Measurements from ENCODE around the gene GIPC2. TPM values are rescaled to one million over a fixed set of nuclear protein-coding genes. Genes with fewer than 3 reads are reported as not detected.

GIPC2 gene
- total and polyA plus RNA-seq, 12 donors: 10.6 to 53.4 (median 32.5) TPM

GRCh38 chr1:78086697-78087096, 40.9 kb downstream of the GIPC2 start:
- no peaks in the 10 kb centered on the region for H3K27me3 ChIP-seq
- DNase-seq: no peak
- intact Hi-C loops (cut with DNase I): no loop called here
- H3K27ac ChIP-seq: no peak overlapping the region
- no peaks in the 10 kb centered on the region for H3K9me3 ChIP-seq (replicated peaks in 1 of 3)
- 80 to 93% (median 85%) methylated on average over 1 of the region's 1 CpG for WGBS, 4 donors
- H3K4me1 ChIP-seq (replicated peaks in 1 of 2): peaks cover 6 to 7% of the 10 kb centered on the region in 2 donors
- H3K4me3 ChIP-seq: no peak overlapping the region
- H3K36me3 ChIP-seq (replicated peaks in 1 of 2): no peaks in the 10 kb centered on the region
- TF ChIP-seq POLR2A (IDR thresholded peaks at IDR 0.05): no peak
- TF ChIP-seq CTCF (IDR thresholded peaks at IDR 0.05): no peak

GRCh38 chr1:78088015-78088414, 42.2 kb downstream of the GIPC2 start:
- WGBS, 4 donors: 89 to 94% (median 89%) methylated on average over 2 of the region's 2 CpGs
- Histone ChIP-seq H3K27me3 (no peaks in the 10 kb centered on the region), H3K4me3 (no peak overlapping the region), H3K27ac (no peak overlapping the region), H3K4me1 (replicated peaks in 1 of 2) (peaks cover 0 to 4% of the 10 kb centered on the region in 2 donors), H3K9me3 (replicated peaks in 1 of 3) (no peaks in the 10 kb centered on the region), H3K36me3 (replicated peaks in 1 of 2) (no peaks in the 10 kb centered on the region)
- DNase-seq: no peak
- intact Hi-C loops (cut with DNase I): no loop called here
- TF ChIP-seq POLR2A (IDR thresholded peaks at IDR 0.05) (no peak), CTCF (IDR thresholded peaks at IDR 0.05) (no peak)

GRCh38 chr1:78088486-78088885, 42.7 kb downstream of the GIPC2 start:
- TF ChIP-seq POLR2A (IDR thresholded peaks at IDR 0.05) (no peak), CTCF (IDR thresholded peaks at IDR 0.05) (no peak)
- H3K4me1 ChIP-seq (replicated peaks in 1 of 2): peaks cover 0 to 4% of the 10 kb centered on the region in 2 donors
- H3K4me3 ChIP-seq: no peak overlapping the region
- intact Hi-C loops (cut with DNase I): no loop called here
- no peak for DNase-seq
- no peaks in the 10 kb centered on the region for H3K36me3 ChIP-seq (replicated peaks in 1 of 2)
- H3K27me3 ChIP-seq: no peaks in the 10 kb centered on the region
- H3K27ac ChIP-seq: no peak overlapping the region
- H3K9me3 ChIP-seq (replicated peaks in 1 of 3): no peaks in the 10 kb centered on the region

- H3K27ac ChIP-seq: no peak overlapping the region
- no peak for DNase-seq
- H3K4me3 ChIP-seq: no peak overlapping the region
- 78 to 94% (median 87%) methylated on average over 3 of the region's 3 CpGs for WGBS, 4 donors
- intact Hi-C loops (cut with DNase I): no loop called here
- peaks cover 0 to 4% of the 10 kb centered on the region in 2 donors for H3K4me1 ChIP-seq (replicated peaks in 1 of 2)
- H3K27me3 ChIP-seq: no peaks in the 10 kb centered on the region
- H3K9me3 ChIP-seq (replicated peaks in 1 of 3): no peaks in the 10 kb centered on the region
- no peaks in the 10 kb centered on the region for H3K36me3 ChIP-seq (replicated peaks in 1 of 2)
- no peak for TF ChIP-seq POLR2A (IDR thresholded peaks at IDR 0.05)
- TF ChIP-seq CTCF (IDR thresholded peaks at IDR 0.05): no peak
Measured at GRCh38 chr1:78089010-78089409, 43.2 kb downstream of the GIPC2 start.

Data from adrenal gland (tissue), 12 donors.